Spleen (tissue), 7 donors: Measurements from ENCODE around the gene DYRK1A.

Experiments used
- CTCF ChIP-seq, 11 experiments: fragments of 200-600 bp in 7 of 11; fragments of 450-650 bp in 4 of 11; sonication (generic) in 4 of 11; IDR thresholded peaks in 8 of 11; conservative IDR thresholded peaks in 3 of 11; 1 replicate in 7 of 11; 2 replicates in 4 of 11; pipeline versions ENCODE4 v1.4.0 to v1.8.0; 2016 to 2021; ENCODE audit warnings: antibody characterized with exemption in 11 of 11, inconsistent platforms in 4 of 11, mild to moderate bottlenecking in 1 of 11
- POLR2A ChIP-seq, 3 donors: fragments of 450-650 bp; IDR thresholded peaks; one replicate each; pipeline ENCODE4 v1.5.1; 2017; ENCODE audit warnings: antibody characterized with exemption in 3 of 3, mild to moderate bottlenecking in 1 of 3
- POLR2AphosphoS5 ChIP-seq, 3 donors: sonication (generic); formaldehyde crosslinking; IDR thresholded peaks; one replicate each; pipeline ENCODE4 v1.5.1; 2017; ENCODE audit warnings: antibody characterized with exemption in 3 of 3
- donor health status: DM: no; HTN: no; CAD: no; lungs with moderate emphysema.
- donor health status: DM: no; HTN: no; CAD: no.
- donor health status: DM: no; HTN: no; CAD: no.

DNA sequence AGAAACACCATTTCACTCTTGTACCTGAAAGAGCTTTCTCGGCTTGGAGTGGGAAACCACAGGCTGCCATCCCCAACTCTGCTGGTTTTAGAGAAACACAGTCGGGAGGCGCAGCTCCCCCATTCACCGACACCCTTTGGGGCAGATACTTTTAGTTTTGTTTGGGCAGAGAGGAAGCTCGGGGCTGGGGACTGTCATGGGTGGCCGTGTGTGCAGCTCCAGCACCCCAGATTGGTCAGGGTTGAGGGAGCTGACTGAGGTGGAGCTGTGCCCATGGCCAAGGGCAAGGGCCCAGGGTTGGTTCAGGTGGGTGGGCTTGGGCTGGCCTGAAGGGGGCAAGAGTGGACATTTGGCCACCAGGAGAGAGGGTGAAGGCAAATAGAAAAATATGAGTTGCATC lies 163.1 kb downstream of the DYRK1A start:
- no peak for TF ChIP-seq POLR2A (IDR thresholded peaks at IDR 0.05)
- TF ChIP-seq CTCF (IDR thresholded peaks at IDR 0.05 in 8 of 11, conservative IDR thresholded peaks at IDR 0.05 in 3 of 11) = no peak
- TF ChIP-seq POLR2AphosphoS5 (IDR thresholded peaks at IDR 0.05) = peak in 1 of 3 donors; percentile 9
